HEK293 (cell line): ENCODE results near the gene CAD.

Experiments used
- BCL11A ChIP-seq: fragments of 450-650 bp; formaldehyde crosslinking; IDR thresholded peaks from 2 replicates; pipeline ENCODE4 v1.5.1; 2016; ENCODE audit warnings: low read depth, missing biosample characterization, missing genetic modification characterization
- BCL11B ChIP-seq: fragments of 450-650 bp; formaldehyde crosslinking; IDR thresholded peaks from 2 replicates; pipeline ENCODE4 v1.5.1; 2016; ENCODE audit warnings: low read depth, missing biosample characterization, missing genetic modification characterization
- CTCF ChIP-seq: fragments of 450-650 bp; formaldehyde crosslinking; IDR thresholded peaks from 2 replicates; pipeline ENCODE4 v1.5.1; 2016; ENCODE audit warnings: missing biosample characterization, missing genetic modification characterization
- OVOL3 ChIP-seq: fragments of 450-650 bp; formaldehyde crosslinking; IDR thresholded peaks from 2 replicates; pipeline ENCODE4 v1.5.1; 2016; ENCODE audit warnings: missing biosample characterization, missing genetic modification characterization
- PBX3 ChIP-seq: sonication (generic); formaldehyde crosslinking; IDR thresholded peaks from 2 replicates; pipeline ENCODE4 v1.8.1; 2022; ENCODE audit warnings: mild to moderate bottlenecking, moderate library complexity, missing genetic modification reagents
- REST ChIP-seq: fragments of 450-650 bp; formaldehyde crosslinking; IDR thresholded peaks from 2 replicates; pipeline ENCODE4 v1.5.1; 2016; ENCODE audit warnings: missing biosample characterization, missing genetic modification characterization
- YY1 ChIP-seq: fragments of 450-650 bp; formaldehyde crosslinking; IDR thresholded peaks from 2 replicates; pipeline ENCODE4 v1.5.1; 2018; ENCODE audit warnings: missing biosample characterization, missing genetic modification characterization
- ZBTB1 ChIP-seq: fragments of 450-650 bp; formaldehyde crosslinking; IDR thresholded peaks from 2 replicates; pipeline ENCODE4 v1.5.1; 2016; ENCODE audit warnings: missing biosample characterization, missing genetic modification characterization
- ZNF18 ChIP-seq: fragments of 450-650 bp; formaldehyde crosslinking; IDR thresholded peaks from 2 replicates; pipeline ENCODE4 v1.5.1; 2016; ENCODE audit warnings: missing biosample characterization, missing genetic modification characterization
- ZNF335 ChIP-seq: fragments of 450-650 bp; formaldehyde crosslinking; conservative IDR thresholded peaks from 2 replicates; pipeline ENCODE4 v1.5.1; 2016; ENCODE audit warnings: missing biosample characterization, missing genetic modification characterization
- ZNF549 ChIP-seq: fragments of 450-650 bp; IDR thresholded peaks from 2 replicates; pipeline ENCODE4 v1.5.1; 2018; ENCODE audit warnings: missing biosample characterization, missing genetic modification characterization, mild to moderate bottlenecking, inconsistent platforms, moderate library complexity
- ZNF777 ChIP-seq: fragments of 450-650 bp; formaldehyde crosslinking; IDR thresholded peaks from 2 replicates; pipeline ENCODE4 v1.5.1; 2017; ENCODE audit warnings: missing biosample characterization, missing genetic modification characterization, borderline replicate concordance
- ZSCAN23 ChIP-seq: fragments of 450-650 bp; formaldehyde crosslinking; IDR thresholded peaks from 2 replicates; pipeline ENCODE4 v1.5.1; 2016; ENCODE audit warnings: missing biosample characterization, missing genetic modification characterization

- TF ChIP-seq CTCF (tag by site-specific recombination) (no peak), ZNF777 (tag by site-specific recombination) (no peak), REST (no peak), BCL11A (tag by site-specific recombination) (no peak), ZSCAN23 (tag by site-specific recombination) (no peak), ZNF549 (no peak), YY1 (tag by site-specific recombination) (no peak), PBX3 (CRISPR knock-in tag) (no peak), ZBTB1 (no peak), ZNF18 (no peak), BCL11B (tag by site-specific recombination) (no peak), OVOL3 (tag by site-specific recombination) (no peak), ZNF335 (tag by site-specific recombination) (no peak)
These were observed 14.8 kb downstream of the CAD start for GRCh38 chr2:27231921-27232320.
